Measurements from ENCODE around the gene AP5B1. TPM values are rescaled to one million over a fixed set of nuclear protein-coding genes. Genes with fewer than 3 reads are reported as not detected.

The AP5B1 gene
- total and polyA plus RNA-seq, 9 of the 15 experiments (the other 6 are each of a cell fraction or from before 2014, with no cell fraction given) = 0.51 to 24.2 (median 5.1) TPM

GRCh38 chr11:65801153-65801987 is 20.6 kb upstream of the AP5B1 start:
- peaks cover 0 to 12% of the 10 kb centered on the region in 2 experiments; a peak in 2 of 5 replicates for H3K4me1 ChIP-seq (replicated peaks in 1 of 2; ENCODE audit: control insufficient read depth in 2 of 2, insufficient read depth in 2 of 2, low read length in 2 of 2)
- H3K9ac ChIP-seq (ENCODE audit: insufficient read depth in 1 of 2, low read depth in 2 of 2, low read length in 2 of 2) = no peak overlapping the region; a peak in 1 of 4 replicates
- CTCF ChIA-PET (ENCODE audit: low intra/inter-chr PET ratio) = no interaction called here
- TF ChIP-seq KDM1A (IDR thresholded peaks at IDR 0.05) (peak; percentile 66 to 79), ATF7 (IDR thresholded peaks at IDR 0.05) (no peak), ARID1B (IDR thresholded peaks at IDR 0.05) (no peak)
- H3K27me3 ChIP-seq (ENCODE audit: control insufficient read depth in 2 of 2, insufficient read depth in 2 of 2, low read length in 2 of 2) = peaks cover 52 to 72% of the 10 kb centered on the region in 2 experiments
- intact Hi-C loops (cut with micrococcal nuclease) (no loop called here), in situ Hi-C loops (cut with MboI) (no loop called here)
- peak; percentile 26; the same call in 1 of the 3 replicates for ATAC-seq
- WGBS (ENCODE audit: insufficient coverage, low coverage, missing lambda C conversion rate) = 2% methylated on average over 18 of the region's 18 CpGs
- BruUV-seq (replicated peaks) = no TSS peak
- POLR2A ChIA-PET = interaction anchor here (0.6 to 3.0 kb wide), 4 partner anchors 9 to 205 kb away, joined by 3 to 9 read pairs (median 4); no protein-coding TSS in a partner anchor
- FAIRE-seq = no peak
- no peak overlapping the region for H3K4me2 ChIP-seq (ENCODE audit: insufficient read depth, low read length)
- no peaks in the 10 kb centered on the region for H3K36me3 ChIP-seq (ENCODE audit: control insufficient read depth, insufficient read depth, low read length)
- no peaks in the 10 kb centered on the region for H3K79me2 ChIP-seq (ENCODE audit: control insufficient read depth, insufficient read depth, low read length)
- H3K4me3 ChIP-seq = no peak overlapping the region
- no peak overlapping the region for H3K27ac ChIP-seq (ENCODE audit: extremely low read depth, low read depth, low read length)
- no peak overlapping the region for H2AFZ ChIP-seq (ENCODE audit: low read depth, low read length)
- no peaks in the 10 kb centered on the region for H3K9me1 ChIP-seq (ENCODE audit: control insufficient read depth, insufficient read depth, low read length)
- H4K20me1 ChIP-seq (replicated peaks; ENCODE audit: control insufficient read depth, insufficient read depth, low read length) = 0 out of 2 replicates have a peak, but pooled peaks cover 4% of the 10 kb centered on the region
- no peaks in the 10 kb centered on the region for H3K9me3 ChIP-seq (replicated peaks; ENCODE audit: control insufficient read depth, insufficient read depth, low read depth, low read length)
- DNase-seq (ENCODE audit: extremely low read depth in 1 of 4, low spot score in 3 of 4) = no peak

- no peak for FAIRE-seq
These were observed 18.1 kb upstream of the AP5B1 start for GRCh38 chr11:65798882-65799281.

More at GRCh38 chr11:65798882-65799281, 18.1 kb upstream of the AP5B1 start:
- ChIA-PET POLR2A (interaction anchor here (0.8 to 1.4 kb wide), 4 partner anchors 8 to 35 kb away, joined by 3 to 5 read pairs (median 4); no protein-coding TSS in a partner anchor), CTCF (ENCODE audit: low intra/inter-chr PET ratio) (no interaction called here)
- intact Hi-C loops (cut with micrococcal nuclease) (no loop called here), in situ Hi-C loops (cut with MboI) (no loop called here)
- Histone ChIP-seq H3K27me3 (ENCODE audit: control insufficient read depth in 2 of 2, insufficient read depth in 2 of 2, low read length in 2 of 2) (peaks cover 71 to 90% of the 10 kb centered on the region in 2 experiments), H3K4me1 (replicated peaks in 1 of 2; ENCODE audit: control insufficient read depth in 2 of 2, insufficient read depth in 2 of 2, low read length in 2 of 2) (peaks cover 0 to 22% of the 10 kb centered on the region in 2 experiments; a peak in 2 of 5 replicates), H4K20me1 (replicated peaks; ENCODE audit: control insufficient read depth, insufficient read depth, low read length) (0 out of 2 replicates have a peak, but pooled peaks cover 4% of the 10 kb centered on the region), H3K79me2 (ENCODE audit: control insufficient read depth, insufficient read depth, low read length) (no peaks in the 10 kb centered on the region), H3K4me3 (no peak overlapping the region), H3K9me1 (ENCODE audit: control insufficient read depth, insufficient read depth, low read length) (no peaks in the 10 kb centered on the region), H3K27ac (ENCODE audit: extremely low read depth, low read depth, low read length) (no peak overlapping the region), H3K9ac (ENCODE audit: insufficient read depth in 1 of 2, low read depth in 2 of 2, low read length in 2 of 2) (peak overlapping the region in 1 of 2 experiments; percentile 14; a peak in 1 of 4 replicates), H3K9me3 (replicated peaks; ENCODE audit: control insufficient read depth, insufficient read depth, low read depth, low read length) (no peaks in the 10 kb centered on the region), H3K36me3 (ENCODE audit: control insufficient read depth, insufficient read depth, low read length) (no peaks in the 10 kb centered on the region), H3K4me2 (ENCODE audit: insufficient read depth, low read length) (no peak overlapping the region), H2AFZ (ENCODE audit: low read depth, low read length) (no peak overlapping the region)
- no TSS peak for BruUV-seq (replicated peaks)
- ATAC-seq (no peak), DNase-seq (ENCODE audit: extremely low read depth in 1 of 4, low spot score in 3 of 4) (no peak)
- 6% methylated on average over 7 of the region's 8 CpGs for WGBS (ENCODE audit: insufficient coverage, low coverage, missing lambda C conversion rate)
- TF ChIP-seq RFX1 (IDR thresholded peaks at IDR 0.05) (no peak), HOMEZ (CRISPR knock-in tag; IDR thresholded peaks at IDR 0.05) (no peak), TCF7 (IDR thresholded peaks at IDR 0.05; ENCODE audit: borderline replicate concordance) (no peak), ZNF212 (CRISPR knock-in tag; IDR thresholded peaks at IDR 0.05) (no peak), ZNF354B (CRISPR knock-in tag; IDR thresholded peaks at IDR 0.05) (no peak)
